Pulmonary artery endothelial cell (primary cell): Measurements from ENCODE around the gene LARGE2. TPM values are rescaled to one million over a fixed set of nuclear protein-coding genes. Genes with fewer than 3 reads are reported as not detected.
"Not testable (repeated sequence)": the region's sequence is repeated elsewhere in the genome, so short reads cannot be mapped to it uniquely, and the experiment has no call there.

Experiments used
- DNase-seq: peaks from one replicate; pipeline ENCODE4 v3.0.0-alpha.2; 2011; ENCODE audit warnings: low read depth, low spot score
- total RNA-seq: library from RNA; depleted of rRNA; stranded (reverse); fragments of >200 nt; gene quantifications from 2 replicates; pipeline ENCODE4 v1.2.3, GENCODE V29; 2014

LARGE2 gene
- total RNA-seq, 1 donor from 2014 or later: not detected

GRCh38 chr11:45895553-45896259 is 26.8 kb upstream of the LARGE2 start:
- DNase-seq: no peak

- DNase-seq: no peak
Measured at GRCh38 chr11:45896422-45896984, 26.0 kb upstream of the LARGE2 start.

GRCh38 chr11:45897556-45897955 is 24.9 kb upstream of the LARGE2 start:
- no peak for DNase-seq

- DNase-seq: no peak
Measured at GRCh38 chr11:45899086-45899447, 23.4 kb upstream of the LARGE2 start.

- peak; percentile 43 for DNase-seq
Measured at GRCh38 chr11:45899448-45900174, 22.8 kb upstream of the LARGE2 start.

GRCh38 chr11:45900175-45900800 is 22.2 kb upstream of the LARGE2 start:
- DNase-seq: not testable (repeated sequence)

- DNase-seq: no peak
Measured at GRCh38 chr11:45900916-45901617, 21.4 kb upstream of the LARGE2 start.

GRCh38 chr11:45901626-45902025 is 20.8 kb upstream of the LARGE2 start:
- DNase-seq: no peak

- no peak for DNase-seq
Measured at GRCh38 chr11:45902452-45903380, 19.7 kb upstream of the LARGE2 start.

- no peak for DNase-seq
Measured at GRCh38 chr11:45904309-45904915, 18.0 kb upstream of the LARGE2 start.

- no peak for DNase-seq
Measured at GRCh38 chr11:45905095-45905494, 17.4 kb upstream of the LARGE2 start.

GRCh38 chr11:45905576-45905975 is 16.9 kb upstream of the LARGE2 start:
- DNase-seq: not testable (repeated sequence)

- DNase-seq: no peak
Measured at GRCh38 chr11:45906096-45906682, 16.3 kb upstream of the LARGE2 start.

GRCh38 chr11:45906965-45907611 is 15.4 kb upstream of the LARGE2 start, which contains the start of gene FREY1:
Gene FREY1 (minus strand): TSS chr11:45907271. CDS start chr11:45907245, 26 bp downstream.
- no peak for DNase-seq

- DNase-seq: no peak
Measured at GRCh38 chr11:45907911-45908370, 14.5 kb upstream of the LARGE2 start.

- no peak for DNase-seq
Measured at GRCh38 chr11:45909594-45910475, 12.6 kb upstream of the LARGE2 start.

GRCh38 chr11:45910623-45911022 is 11.8 kb upstream of the LARGE2 start:
- DNase-seq: no peak

GRCh38 chr11:45913514-45913913 is 8.9 kb upstream of the LARGE2 start:
- DNase-seq: no peak
